Left renal pelvis (tissue), 4 donors: Measurements from ENCODE around the gene TMEM97. TPM values are rescaled to one million over a fixed set of nuclear protein-coding genes. Genes with fewer than 3 reads are reported as not detected.
"Not testable (repeated sequence)": the region's sequence is repeated elsewhere in the genome, so short reads cannot be mapped to it uniquely, and the experiment has no call there.

Experiments
- DNase-seq, 4 donors: peaks; one replicate each; pipeline ENCODE4 v3.0.0-alpha.2; 2013; ENCODE audit warnings: low read depth in 4 of 4, low spot score in 3 of 4
- polyA plus RNA-seq, 4 donors: library from polyadenylated mRNA; unstranded; fragments of 120-200 nt; gene quantifications; one replicate each; pipeline ENCODE4 v1.2.1, GENCODE V29; 2013; ENCODE audit not compliant: insufficient read length in 4 of 4

The TMEM97 gene
- 10 to 100 TPM; 41.5 to 66.6 (median 56.6) TPM for polyA plus RNA-seq

GRCh38 chr17:28318759-28319597 is at the start of gene TMEM97:
Gene TMEM97 (plus strand): TSS chr17:28319200. CDS start chr17:28319240, 40 bp downstream.
- peak; percentile 83 to 91 (median 90) for DNase-seq

- no peak for DNase-seq
Observed at GRCh38 chr17:28270055-28270454, 48.9 kb upstream of the TMEM97 start.

DNA sequence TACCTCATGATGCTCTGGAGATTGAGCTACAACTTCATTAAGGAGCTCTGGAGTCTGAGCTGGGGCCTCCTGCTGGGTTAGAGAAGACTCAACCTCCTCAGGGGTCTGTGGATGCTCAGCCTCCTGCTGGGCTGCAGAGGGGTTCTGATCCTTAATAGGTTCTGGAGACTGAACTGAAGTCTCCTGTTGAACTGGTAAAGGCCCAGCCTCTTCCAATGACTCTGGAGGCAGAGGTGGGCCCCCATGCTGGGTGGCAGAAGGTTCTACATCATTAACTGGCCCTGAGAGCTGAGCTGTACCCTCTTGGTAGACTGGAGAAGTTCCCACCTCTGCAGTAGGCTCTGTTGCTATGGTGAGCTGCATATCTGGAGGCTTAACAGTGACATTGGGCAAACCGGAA is 48.1 kb upstream of the TMEM97 start:
- no peak for DNase-seq

DNA sequence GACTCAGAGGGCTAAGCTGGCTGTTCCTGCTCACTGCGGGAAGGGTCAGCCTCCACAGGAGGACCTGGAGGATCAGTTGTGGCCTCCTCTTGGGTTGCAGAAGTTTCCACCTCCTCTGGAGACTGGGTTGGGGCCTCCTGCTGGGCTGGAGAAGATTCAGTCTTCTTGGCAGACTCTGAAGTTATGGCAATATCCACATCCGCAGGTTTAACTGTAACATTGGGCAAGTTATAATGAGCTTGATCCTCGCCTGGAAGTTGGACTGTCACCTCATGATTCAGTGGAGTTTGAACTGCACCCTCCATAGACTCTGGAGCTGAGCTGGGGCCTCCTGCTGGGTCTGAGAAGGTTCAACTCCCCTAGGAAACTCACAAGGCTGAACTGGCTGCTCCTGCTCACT is 47.6 kb upstream of the TMEM97 start:
- DNase-seq: no peak

DNA sequence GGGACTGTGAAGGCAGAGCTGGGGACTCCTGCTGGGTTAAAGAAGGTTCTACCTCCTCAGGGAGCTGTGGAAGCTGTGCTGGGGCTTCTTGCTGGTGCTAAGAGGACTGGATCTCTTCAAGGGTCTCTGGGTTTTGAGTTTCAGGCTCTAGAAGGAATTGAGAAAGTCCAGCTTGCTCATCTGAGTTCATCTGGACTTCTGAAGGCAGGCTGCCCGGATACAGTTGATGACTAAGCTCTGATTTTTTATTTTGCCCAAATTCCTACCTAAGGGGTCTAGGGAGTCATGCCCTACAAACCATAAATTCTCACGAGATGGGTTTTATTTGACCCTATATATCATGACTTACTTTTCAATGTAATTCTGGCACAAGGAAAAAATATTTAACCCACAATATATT is 46.8 kb upstream of the TMEM97 start:
- DNase-seq: no peak

- not testable (repeated sequence) for DNase-seq
Observed at GRCh38 chr17:28273341-28273740, 45.7 kb upstream of the TMEM97 start.

GRCh38 chr17:28274591-28275265 is 44.3 kb upstream of the TMEM97 start:
- no peak for DNase-seq

GRCh38 chr17:28276011-28276410 is 43.0 kb upstream of the TMEM97 start:
- DNase-seq: no peak

GRCh38 chr17:28279411-28279810 is 39.6 kb upstream of the TMEM97 start:
- DNase-seq: no peak

DNA sequence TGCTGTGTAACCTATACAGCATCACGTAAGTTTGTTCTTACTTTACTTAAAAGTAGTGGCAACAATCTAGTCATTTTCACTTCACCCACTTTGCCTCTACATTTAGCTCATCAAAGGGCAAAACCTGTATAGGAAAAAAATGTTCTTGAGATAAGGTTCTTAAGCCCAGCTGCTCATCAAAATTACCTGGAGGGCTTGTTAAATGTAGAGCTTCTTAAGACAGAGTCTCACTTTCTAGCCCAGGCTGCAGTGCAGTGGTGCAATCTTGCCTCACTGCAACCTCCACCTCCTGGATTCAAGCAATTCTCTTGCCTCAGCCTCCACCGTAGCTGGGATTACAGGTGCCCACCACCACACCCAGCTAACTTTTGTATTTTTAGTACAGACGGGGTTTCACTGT is 38.2 kb upstream of the TMEM97 start:
- DNase-seq: no peak

GRCh38 chr17:28282596-28282995 is 36.4 kb upstream of the TMEM97 start:
- no peak for DNase-seq

DNA sequence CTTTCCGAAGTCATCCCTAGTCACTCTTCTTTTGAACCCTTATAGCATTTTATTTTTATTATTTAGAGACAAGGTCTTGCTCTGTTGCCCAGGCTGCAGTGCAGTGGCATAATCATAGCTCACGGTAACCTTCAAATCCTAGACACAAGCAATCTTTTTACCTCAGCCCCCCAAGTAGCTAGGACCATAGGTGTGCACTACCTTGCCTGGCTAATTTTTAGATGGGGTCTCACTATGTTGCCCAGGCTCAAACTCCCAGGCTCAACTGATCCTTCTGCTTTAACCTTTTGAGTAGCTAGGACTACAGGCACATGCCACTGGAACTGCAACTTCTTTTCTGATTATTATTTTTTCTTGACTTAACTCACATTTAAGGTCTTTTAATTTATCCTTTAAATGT is 33.0 kb upstream of the TMEM97 start:
- no peak for DNase-seq

DNA sequence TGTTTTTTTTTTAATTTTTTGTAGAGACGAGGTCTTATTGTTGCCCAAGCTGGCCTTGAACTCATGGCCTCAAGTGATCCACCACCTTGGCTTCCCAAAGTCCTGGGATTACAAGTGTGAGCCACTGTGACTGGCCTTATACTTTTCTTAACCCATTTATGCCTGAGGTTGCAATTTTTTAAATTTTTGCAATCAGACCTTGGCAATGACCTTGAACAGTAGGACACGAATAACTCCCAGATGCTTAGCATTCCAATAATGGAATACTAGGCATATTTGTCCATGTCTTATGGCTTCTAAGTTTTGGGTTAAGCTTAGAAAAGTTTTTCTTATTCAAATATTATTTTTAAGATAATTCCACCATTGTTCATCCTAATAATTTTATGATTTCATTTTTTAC is 28.3 kb upstream of the TMEM97 start:
- DNase-seq: no peak

- no peak for DNase-seq
Observed at GRCh38 chr17:28291780-28292330, 27.1 kb upstream of the TMEM97 start.

GRCh38 chr17:28292878-28293277 is 26.1 kb upstream of the TMEM97 start:
- not testable (repeated sequence) for DNase-seq

DNA sequence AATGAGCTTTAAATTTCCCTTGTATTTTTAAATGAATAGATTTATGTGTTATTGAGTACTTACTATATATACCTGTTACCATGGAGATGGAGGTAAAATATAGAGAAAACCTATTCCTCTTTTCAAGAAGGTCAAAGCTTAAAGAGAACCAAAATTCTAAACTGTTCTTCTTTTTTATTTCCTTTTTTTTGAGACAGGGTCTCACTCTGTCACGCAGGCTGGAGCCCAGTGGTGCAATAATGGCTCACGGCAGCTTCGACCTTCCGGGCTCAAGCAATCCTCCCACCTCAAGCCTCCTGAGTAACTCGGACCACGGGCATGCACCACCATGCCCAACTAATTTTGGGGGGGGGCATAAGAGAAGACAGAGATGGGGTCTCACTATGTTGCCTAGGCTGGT is 25.0 kb upstream of the TMEM97 start:
- no peak for DNase-seq

DNA sequence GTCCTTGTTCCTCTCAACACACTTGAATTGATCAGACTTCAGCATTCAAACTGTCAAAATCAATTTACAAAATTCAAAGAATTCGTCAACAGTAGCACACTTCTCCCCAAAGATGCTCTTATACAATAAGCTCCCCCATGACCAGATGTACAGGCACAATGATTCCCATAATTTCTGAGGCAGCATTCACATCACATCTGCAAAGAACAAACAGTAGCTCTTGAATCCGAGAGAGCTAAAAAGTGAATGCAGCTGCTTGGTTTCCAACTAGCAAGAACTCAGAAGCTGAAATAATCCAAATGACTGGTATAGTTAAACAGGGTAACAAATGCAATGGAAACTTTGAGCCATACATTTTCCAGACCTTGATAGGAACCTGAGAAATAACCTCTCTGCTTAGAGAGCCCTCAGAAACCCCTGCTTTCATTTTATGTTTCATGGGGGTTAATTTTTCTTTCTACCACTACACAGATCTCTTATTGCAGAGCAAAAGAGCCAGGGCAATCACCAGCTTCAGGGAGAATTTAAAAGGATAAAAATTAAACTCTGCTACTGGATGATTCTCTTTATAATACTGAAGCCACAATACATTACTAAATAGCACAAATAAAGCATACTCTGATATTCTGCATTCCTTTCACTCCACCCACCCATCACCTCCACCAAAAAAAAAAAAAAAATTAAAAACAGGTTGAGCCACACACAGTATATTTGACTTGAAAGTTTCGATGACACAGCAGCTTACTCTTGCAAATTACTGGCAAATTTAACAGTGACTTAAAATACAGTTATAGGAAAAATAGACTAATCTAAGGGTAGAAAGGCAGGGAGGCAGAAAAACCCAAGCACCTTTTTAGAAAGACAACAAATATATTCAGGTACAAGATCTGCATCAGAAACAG is 23.1 kb upstream of the TMEM97 start:
- DNase-seq: no peak

GRCh38 chr17:28298449-28298848 is 20.6 kb upstream of the TMEM97 start:
- DNase-seq: no peak

DNA sequence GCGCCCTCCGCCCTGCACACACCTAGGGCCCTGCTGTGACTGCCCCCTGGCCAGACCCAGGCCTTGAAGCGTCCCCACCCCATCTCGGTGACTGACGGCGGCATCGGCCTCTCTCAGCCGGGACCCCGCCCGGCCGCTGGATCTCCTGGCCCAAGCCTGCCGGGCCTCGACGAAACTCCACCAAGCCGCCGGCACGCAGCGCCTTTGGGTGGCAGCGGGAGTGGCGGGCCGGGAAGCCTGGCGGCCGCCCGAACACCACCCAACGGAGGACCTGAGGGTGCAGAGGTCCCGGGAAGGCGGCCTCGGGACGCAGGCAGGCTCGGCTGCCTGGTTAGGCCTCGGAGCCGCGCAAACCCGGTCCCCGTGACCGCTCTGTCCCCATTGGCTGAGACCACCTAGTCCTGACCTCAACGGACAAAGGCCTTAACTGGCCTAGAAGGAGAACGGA is 12.0 kb upstream of the TMEM97 start:
- no peak for DNase-seq

- DNase-seq: no peak
Observed at GRCh38 chr17:28313841-28314240, 5.2 kb upstream of the TMEM97 start.
